Astrocyte of the cerebellum (primary cell): ENCODE results near the gene CLNK.

Source experiments
- DNase-seq: peaks from one replicate; pipeline ENCODE4 v3.0.0-alpha.2; 2011; ENCODE audit warnings: low read depth
- H3K4me3 ChIP-seq: 2 replicates; pipeline ENCODE4 v1.5.1; 2011; ENCODE audit warnings: mild to moderate bottlenecking, low read depth, low read length, moderate library complexity
- in situ Hi-C: cut with HindIII; loops from 2 replicates; pipeline ENCODE4 v1.10.0; 2017; ENCODE audit warnings: low sequenced_read_pairs
- TF ChIP-seq, protein P1 (sequence below): IDR thresholded peaks from 2 replicates; pipeline ENCODE4 v1.5.1; 2012; ENCODE audit warnings: low read length, low read depth, moderate library complexity, mild to moderate bottlenecking; ENCODE audit errors: missing control alignments

Gene CLNK

DNA sequence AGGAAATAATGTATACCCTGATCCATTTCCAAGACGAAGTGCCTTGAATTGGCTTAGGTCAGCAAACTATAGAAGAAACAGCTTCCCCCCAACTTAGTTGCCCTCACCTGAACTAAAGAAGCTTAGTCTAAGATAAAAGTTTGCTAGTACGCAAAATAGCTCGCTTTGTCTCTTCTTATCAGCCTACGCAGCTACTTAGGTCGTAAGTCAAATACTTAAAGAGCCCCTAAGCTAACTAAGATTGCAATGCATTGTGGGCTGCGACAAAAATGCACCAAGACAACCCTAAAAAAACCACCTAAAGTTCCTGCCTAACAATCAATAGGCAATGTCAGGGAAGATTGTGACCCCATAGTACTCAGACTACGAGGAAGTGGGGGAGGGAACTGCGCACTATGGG lies 12.8 kb downstream of the CLNK start:
- DNase-seq, result no peak
- no peak overlapping the region for H3K4me3 ChIP-seq
- TF ChIP-seq, protein P1, sequence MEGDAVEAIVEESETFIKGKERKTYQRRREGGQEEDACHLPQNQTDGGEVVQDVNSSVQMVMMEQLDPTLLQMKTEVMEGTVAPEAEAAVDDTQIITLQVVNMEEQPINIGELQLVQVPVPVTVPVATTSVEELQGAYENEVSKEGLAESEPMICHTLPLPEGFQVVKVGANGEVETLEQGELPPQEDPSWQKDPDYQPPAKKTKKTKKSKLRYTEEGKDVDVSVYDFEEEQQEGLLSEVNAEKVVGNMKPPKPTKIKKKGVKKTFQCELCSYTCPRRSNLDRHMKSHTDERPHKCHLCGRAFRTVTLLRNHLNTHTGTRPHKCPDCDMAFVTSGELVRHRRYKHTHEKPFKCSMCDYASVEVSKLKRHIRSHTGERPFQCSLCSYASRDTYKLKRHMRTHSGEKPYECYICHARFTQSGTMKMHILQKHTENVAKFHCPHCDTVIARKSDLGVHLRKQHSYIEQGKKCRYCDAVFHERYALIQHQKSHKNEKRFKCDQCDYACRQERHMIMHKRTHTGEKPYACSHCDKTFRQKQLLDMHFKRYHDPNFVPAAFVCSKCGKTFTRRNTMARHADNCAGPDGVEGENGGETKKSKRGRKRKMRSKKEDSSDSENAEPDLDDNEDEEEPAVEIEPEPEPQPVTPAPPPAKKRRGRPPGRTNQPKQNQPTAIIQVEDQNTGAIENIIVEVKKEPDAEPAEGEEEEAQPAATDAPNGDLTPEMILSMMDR, result no peak
- in situ Hi-C loops, result no loop called here

DNA sequence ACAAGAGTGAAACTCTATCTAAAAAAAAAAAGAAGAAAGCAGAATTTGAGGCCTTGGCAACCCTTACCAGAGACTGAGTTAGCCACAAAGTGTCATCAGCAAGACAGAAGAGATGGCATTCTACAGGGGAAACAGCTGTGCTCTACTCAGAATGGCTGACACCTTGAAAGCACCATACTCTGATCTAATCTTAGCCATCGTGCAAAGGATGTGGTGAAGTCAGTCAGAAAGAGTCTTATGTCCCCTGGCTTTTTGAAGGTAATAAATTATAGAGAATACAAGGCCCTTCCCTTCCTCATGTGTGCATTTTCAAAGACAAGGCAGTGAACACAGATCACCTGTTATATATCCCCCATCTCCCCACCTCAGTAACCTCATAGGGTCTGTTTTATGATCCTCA lies 13.2 kb downstream of the CLNK start:
- in situ Hi-C loops, result no loop called here
- TF ChIP-seq, protein P1, result no peak
- no peak for DNase-seq
- H3K4me3 ChIP-seq, result no peak overlapping the region

DNA sequence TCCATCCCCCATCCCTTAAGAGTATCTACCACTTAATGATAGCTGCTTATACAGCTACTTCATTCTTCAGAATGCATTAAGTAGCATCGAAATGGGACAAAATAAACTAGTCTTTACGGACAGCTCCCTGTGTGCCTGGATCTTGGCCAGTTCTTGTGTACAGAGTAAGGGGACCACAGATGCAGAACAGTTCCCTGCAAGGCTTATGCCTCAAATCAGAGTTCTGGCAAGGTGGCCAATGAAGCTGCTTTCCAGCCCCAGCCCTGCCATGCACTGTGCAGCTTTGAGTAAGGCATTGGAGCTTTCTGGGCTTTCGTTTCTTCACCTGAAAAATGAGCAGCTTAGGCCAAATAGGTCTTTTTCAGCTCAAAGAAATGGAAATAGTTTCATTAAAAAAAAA lies 14.2 kb downstream of the CLNK start:
- in situ Hi-C loops, result no loop called here
- DNase-seq, result no peak
- no peak overlapping the region for H3K4me3 ChIP-seq
- TF ChIP-seq, protein P1, result no peak

DNA sequence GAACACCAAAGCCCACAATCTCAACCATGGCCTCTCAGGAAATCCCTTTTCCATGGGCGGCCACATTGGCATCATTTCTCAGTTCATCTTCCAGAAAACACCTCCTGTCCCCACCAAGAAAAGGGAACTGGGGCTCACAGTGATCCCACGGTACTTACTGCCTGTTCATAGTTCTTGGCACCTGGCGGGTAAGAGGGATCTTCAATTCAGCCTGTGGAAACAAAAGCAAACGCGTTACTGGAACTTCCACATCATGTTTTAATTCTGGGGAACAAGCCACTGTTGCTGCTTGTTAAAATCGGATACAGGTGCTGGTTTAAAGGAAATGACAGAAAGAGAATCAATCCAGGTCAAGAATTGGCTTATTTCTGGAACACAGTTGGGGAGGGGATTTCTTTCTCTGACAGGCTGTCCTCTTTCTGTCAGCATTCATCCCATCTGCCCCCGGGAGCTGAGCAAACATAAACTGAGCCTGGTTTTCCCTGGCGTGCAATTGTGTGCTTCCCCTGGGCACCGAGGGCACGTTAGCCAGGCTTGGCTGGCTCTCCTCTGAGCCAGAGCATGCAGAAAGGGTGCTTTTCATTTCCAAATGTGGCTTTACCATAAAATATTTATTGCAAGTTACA lies 16.8 kb downstream of the CLNK start:
- in situ Hi-C loops, result no loop called here
- DNase-seq, result no peak
- TF ChIP-seq, protein P1, result no peak
- H3K4me3 ChIP-seq, result no peak overlapping the region

DNA sequence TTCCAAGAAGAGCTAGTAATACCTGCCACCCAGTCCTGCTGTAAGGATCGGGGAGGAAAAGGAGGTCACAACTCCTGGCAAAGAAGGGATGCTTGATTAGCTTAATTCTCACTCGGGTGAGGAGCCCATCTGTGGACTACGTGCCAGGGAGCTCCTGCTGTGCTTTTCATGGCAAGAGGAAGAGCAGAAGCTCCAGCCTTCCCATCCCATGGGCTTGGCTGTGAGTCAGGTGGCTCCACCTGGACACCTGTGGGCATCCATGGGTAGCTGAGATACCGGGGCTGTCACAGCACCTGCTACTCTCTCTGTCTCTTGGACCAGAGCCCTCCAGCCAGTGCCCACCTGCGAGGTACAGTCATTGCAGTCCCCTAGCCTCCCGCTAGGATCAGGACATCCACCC lies 18.0 kb downstream of the CLNK start:
- DNase-seq, result no peak
- H3K4me3 ChIP-seq, result no peak overlapping the region
- in situ Hi-C loops, result no loop called here
- TF ChIP-seq, protein P1, result no peak

DNA sequence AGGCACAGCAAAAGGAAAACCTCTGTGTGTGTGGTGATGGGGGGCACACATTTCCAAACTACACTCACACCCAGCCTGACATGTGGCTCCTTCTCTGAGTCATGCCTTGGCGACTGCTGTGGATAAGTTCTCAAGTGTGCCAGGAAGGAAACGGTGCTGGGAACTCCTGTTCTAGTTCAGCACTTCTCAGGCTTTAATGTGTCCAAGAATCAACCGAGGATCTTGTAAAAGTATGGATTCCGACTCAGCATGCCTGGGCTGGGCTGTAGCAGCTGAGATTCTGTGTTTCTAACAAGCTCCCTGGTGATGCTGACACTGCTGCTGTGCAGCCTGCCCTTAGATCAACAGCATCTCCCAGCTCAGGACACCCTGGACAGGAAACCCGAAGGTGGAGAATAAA lies 20.2 kb downstream of the CLNK start:
- peak; percentile 95 for DNase-seq
- H3K4me3 ChIP-seq, result no peak overlapping the region
- in situ Hi-C loops, result no loop called here
- TF ChIP-seq, protein P1, result no peak
